GM19452 (cell line): ENCODE data around the gene LAMA3.

Experiments used
- ATAC-seq: cut with Tn5 transposase; IDR thresholded peaks from one replicate; pipeline ENCODE4 v1.9.1; 2021; ENCODE audit not compliant: unreplicated experiment

Gene LAMA3

GRCh38 chr18:23812546-23813440 is 123.5 kb downstream of the LAMA3 start:
- ATAC-seq = no peak

- no peak for ATAC-seq
Observed at GRCh38 chr18:23814991-23815614, 125.8 kb downstream of the LAMA3 start.

GRCh38 chr18:23816021-23816420 is 126.8 kb downstream of the LAMA3 start:
- ATAC-seq = no peak

- ATAC-seq = no peak
Observed at GRCh38 chr18:23816740-23817139, 127.5 kb downstream of the LAMA3 start.

GRCh38 chr18:23819001-23819400 is 129.7 kb downstream of the LAMA3 start:
- no peak for ATAC-seq

GRCh38 chr18:23822590-23823385 is 133.5 kb downstream of the LAMA3 start:
- no peak for ATAC-seq

GRCh38 chr18:23824240-23824639 is 135.0 kb downstream of the LAMA3 start:
- no peak for ATAC-seq

GRCh38 chr18:23824669-23825068 is 135.4 kb downstream of the LAMA3 start:
- ATAC-seq = no peak

DNA sequence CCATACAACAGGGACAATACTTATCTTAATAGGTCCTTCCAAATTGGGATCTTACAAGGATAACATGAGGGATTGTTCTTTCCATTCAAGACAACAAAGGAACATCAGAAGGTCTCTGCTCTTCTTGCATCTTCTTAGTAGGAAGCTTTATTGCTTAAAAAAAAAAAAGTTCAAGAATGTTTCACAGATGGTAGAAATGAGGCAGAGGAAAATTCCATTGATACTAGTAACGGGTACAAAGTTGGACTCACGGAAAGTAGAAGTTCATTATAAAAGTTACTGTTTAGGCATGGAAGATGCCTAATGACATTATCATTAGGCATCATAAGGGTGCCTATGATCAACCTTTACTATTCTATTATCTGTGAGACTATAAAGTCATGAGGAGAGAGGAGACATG is 136.2 kb downstream of the LAMA3 start:
- no peak for ATAC-seq

DNA sequence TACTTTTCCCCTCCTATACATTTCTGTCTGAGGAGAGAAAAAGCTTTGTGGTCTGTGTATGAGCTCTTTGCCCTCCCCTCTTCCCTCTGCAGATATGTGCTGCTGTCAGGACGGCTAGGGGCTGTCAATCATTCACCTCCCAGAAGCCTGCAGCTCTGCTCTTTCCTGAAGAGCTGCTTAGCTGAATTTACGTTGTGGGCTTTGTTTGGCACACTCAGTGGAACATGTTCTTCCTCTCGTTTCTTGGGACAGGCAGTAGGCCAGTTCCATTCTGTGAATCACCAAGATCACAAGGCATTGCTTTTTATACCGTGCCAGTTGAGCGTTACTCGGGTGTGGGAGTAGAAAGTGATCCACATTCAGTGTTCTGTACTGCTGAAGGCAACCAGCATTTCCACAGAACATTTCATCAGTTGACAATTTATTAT is 136.7 kb downstream of the LAMA3 start:
- ATAC-seq = no peak

GRCh38 chr18:23826850-23827620 is 137.8 kb downstream of the LAMA3 start:
- ATAC-seq = no peak

GRCh38 chr18:23827681-23828080 is 138.4 kb downstream of the LAMA3 start:
- ATAC-seq = no peak

- peak; percentile 87 for ATAC-seq
Observed at GRCh38 chr18:23828426-23828825, 139.2 kb downstream of the LAMA3 start.

GRCh38 chr18:23832911-23833310 is 143.7 kb downstream of the LAMA3 start:
- no peak for ATAC-seq

DNA sequence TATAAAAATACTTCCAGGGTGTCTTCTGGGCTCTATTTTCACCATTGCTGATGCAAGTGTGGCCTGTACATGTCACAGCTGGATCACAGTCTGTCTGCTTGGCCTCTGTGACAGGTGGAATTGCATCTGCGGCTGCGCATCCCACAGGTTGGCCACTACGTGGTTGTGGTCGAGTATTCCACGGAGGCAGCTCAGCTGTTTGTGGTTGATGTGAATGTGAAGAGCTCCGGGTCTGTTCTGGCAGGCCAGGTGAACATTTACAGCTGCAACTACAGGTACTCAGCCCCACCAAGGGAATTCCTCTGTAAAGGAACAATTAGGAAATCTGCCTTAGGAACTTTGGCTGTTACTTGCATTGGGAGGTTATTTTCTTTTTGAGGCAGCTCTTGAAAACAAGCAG is 144.5 kb downstream of the LAMA3 start:
- ATAC-seq = no peak

DNA sequence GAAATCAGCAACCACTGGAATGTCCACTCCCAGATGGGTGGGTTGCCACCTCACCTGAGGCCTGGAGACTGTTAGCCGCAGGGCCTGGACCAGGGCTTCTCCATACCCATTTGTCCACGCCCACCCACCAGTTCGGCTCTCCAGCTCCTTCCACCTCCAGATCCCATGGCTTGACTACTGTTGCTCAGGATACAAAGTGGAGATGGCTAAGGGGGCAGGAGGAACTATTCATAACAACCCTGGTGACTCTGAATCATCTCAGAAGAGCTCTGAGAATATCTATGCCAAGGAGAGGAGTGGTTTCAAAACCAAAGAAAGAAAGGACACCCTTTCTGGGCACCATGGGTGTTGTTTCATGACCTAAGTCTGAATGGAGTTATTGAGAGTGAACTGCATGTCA is 145.8 kb downstream of the LAMA3 start:
- no peak for ATAC-seq

DNA sequence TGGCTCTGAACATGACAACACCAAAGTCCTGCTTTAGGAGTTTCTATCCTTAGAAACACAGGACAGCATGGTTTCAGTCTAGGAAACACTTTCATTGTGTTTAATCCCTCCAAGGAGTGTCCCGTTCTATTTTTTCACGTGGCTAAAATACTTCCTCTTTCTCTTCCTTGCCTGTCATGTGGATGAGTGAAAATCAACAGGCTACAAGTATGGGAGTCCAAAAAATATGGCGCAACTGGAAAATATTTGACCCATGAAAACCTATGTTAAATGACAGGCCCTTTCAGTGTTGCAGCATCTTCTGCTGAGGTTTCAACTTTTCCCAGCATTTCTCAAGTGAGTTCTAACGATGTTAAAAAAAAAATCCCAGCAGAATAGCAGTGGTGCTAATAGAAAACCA is 146.3 kb downstream of the LAMA3 start:
- ATAC-seq = no peak

DNA sequence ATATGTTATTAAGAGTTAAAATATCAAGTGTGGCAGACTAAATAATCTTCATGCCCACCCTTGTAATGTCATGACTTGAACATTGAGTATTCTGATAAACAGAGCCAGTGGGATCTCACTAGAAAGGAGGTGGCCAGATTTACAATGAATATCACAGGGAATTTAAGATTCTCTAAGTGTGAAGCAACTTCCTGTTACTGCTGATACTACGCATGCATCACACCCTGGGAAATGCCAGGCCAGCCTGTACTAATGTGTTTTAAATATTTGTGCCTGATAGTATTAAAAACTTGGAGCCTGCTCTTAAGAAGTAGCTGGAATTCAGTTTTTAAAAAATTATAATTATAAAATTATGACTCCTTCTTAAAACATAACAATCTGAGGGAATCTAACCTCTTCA is 148.3 kb downstream of the LAMA3 start:
- ATAC-seq = no peak

GRCh38 chr18:23838233-23838632 is 149.0 kb downstream of the LAMA3 start:
- no peak for ATAC-seq

- no peak for ATAC-seq
Observed at GRCh38 chr18:23838801-23839366, 149.6 kb downstream of the LAMA3 start.

DNA sequence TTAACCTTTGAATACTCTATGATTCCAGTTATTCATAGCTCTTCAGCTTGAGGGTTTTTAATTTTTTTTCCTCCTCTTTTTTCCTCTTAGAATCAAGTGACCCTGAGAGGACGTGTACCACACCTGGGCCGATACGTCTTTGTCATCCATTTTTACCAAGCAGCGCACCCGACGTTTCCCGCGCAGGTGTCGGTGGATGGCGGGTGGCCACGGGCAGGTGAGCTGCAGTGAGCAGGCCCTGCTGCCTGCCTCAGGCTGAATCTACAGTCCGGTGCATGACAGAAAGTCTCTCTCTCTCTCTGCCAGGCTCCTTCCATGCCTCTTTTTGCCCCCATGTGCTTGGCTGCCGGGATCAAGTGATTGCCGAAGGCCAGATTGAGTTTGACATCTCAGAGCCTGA is 153.1 kb downstream of the LAMA3 start:
- no peak for ATAC-seq
